NCI-H345 treated with DMSO at 0.1 percent for 48 hours (cell line): ENCODE measurements around the gene SLC7A11.

Source experiments
- DNase-seq: peaks from one replicate; lab custom pipeline; 2025; ENCODE audit not compliant: unreplicated experiment; lab: John Stamatoyannopoulos, UW

Gene SLC7A11

DNA sequence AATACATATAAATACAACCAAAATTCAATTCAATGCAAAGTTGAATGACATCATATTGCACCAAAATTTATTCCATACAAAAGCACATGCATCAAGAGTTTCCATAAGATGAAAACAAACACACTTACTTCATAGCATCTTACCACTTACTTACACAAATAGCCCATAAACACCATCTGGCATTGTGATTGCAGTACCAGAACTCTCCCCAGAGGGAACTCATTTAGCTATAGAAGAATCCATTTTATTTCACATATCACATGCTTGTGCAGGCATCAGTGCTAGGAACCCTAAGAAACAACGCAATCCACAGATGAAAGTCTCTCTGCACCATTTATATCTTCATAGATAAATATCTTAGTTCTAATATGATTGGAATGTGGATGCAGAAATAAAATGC is 77.9 kb downstream of the SLC7A11 start:
- DNase-seq, result no peak

DNA sequence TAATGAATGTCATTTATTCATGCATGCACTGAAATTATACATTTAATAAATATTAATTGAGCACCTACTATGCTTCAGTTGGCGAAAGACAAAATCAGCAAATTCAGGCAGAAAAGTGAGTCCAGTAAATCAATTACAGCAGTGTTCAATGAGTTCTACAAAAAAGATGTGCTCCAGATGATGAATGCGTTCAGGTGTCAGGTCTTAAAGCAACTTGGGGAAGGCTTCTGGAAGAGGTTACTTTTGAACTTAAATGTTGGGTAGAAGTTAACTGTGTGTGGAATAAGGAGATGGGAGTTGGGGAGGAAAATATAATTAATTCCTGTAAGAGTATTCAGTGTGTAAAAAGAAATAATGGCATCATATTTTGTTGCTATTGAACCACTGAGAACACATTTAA is 79.0 kb downstream of the SLC7A11 start:
- no peak for DNase-seq

DNA sequence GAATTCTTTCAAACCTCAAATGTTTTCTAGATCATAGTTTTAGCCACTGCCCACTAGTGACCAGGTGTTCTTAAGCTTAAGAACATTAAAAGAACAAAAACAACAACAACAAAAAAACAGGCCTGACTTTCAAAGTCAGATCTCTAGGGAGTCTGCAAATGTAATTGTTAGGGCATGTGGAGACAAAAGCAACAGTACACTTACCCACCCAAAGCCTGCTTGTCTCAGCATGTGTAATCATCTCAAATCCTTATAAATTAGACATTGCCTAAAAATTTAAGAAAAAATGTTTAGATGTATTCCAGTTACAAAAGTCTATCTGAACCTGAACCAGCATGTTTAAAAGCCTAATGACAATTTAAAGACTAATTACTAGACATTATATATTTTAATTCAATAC is 79.9 kb downstream of the SLC7A11 start:
- no peak for DNase-seq

DNA sequence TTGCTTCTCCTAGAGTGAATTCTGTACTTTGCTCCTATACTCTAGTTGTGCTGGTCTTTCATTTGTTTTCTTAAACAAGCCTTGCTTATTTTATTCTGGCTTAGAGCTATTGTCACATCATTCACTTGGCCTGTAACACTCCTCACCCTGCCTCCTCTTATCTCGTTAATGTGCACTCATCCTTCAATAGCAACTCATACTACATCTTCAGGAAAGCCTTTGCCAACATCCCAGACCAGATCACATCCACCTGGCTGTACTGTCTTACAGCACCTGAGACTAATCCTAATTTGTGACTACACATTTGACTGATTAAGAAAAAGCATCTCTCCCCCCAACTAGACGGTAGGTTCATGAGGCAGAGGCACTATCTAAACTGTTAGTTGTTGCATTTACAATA is 80.8 kb downstream of the SLC7A11 start:
- DNase-seq, result no peak

- no peak for DNase-seq
Measured at GRCh38 chr4:138158746-138159297, 83.3 kb downstream of the SLC7A11 start.

GRCh38 chr4:138140879-138141278 is 101.3 kb downstream of the SLC7A11 start:
- no peak for DNase-seq

DNA sequence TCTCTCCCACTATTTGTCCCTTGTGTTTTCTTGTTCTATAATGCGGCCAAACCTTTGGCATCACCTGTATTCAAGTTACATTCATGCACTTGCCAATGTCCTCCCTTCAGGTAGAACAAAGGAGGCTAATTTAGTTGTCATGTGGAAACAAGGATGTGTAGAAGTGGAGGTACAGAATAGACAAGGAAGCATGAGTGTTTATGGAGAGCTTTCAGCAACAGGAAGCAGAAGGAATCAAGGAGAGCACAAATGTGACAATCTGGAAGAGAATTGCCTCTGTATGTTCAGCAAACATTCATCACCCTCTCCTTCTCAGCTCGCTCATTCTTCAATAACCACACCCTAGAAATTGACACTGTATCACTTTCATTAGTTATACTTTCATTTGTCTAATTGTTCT is 103.4 kb downstream of the SLC7A11 start:
- peak; percentile 54 for DNase-seq

- DNase-seq, result no peak
Measured at GRCh38 chr4:138135610-138136009, 106.5 kb downstream of the SLC7A11 start.

GRCh38 chr4:138118270-138118669 is 123.9 kb downstream of the SLC7A11 start:
- no peak for DNase-seq

GRCh38 chr4:138115053-138115452 is 127.1 kb downstream of the SLC7A11 start:
- DNase-seq, result no peak

GRCh38 chr4:138114434-138114833 is 127.7 kb downstream of the SLC7A11 start:
- no peak for DNase-seq
